ENCODE data around the gene SLC5A11.

SLC5A11 gene

GRCh38 chr16:24919536-24919935 lies 73.8 kb downstream of the SLC5A11 start:
- DNase-seq (ENCODE audit: low read depth in 2 of 2), result no peak

- DNase-seq (ENCODE audit: low read depth in 2 of 2), result no peak
Observed at GRCh38 chr16:24920568-24920967, 74.8 kb downstream of the SLC5A11 start.

- no peak for DNase-seq (ENCODE audit: low read depth in 2 of 2)
Observed at GRCh38 chr16:24921229-24921628, 75.5 kb downstream of the SLC5A11 start.

- DNase-seq (ENCODE audit: low read depth in 2 of 2), result no peak
Observed at GRCh38 chr16:24925163-24925562, 79.4 kb downstream of the SLC5A11 start.

GRCh38 chr16:24929409-24929808 lies 83.6 kb downstream of the SLC5A11 start:
- no peak for DNase-seq (ENCODE audit: low read depth in 2 of 2)

GRCh38 chr16:24930440-24930839 lies 84.7 kb downstream of the SLC5A11 start:
- DNase-seq (ENCODE audit: low read depth in 2 of 2), result no peak

- no peak for DNase-seq (ENCODE audit: low read depth in 2 of 2)
Observed at GRCh38 chr16:24931091-24931490, 85.3 kb downstream of the SLC5A11 start.

- DNase-seq (ENCODE audit: low read depth in 2 of 2), result no peak
Observed at GRCh38 chr16:24935336-24935735, 89.6 kb downstream of the SLC5A11 start.

- no peak for DNase-seq (ENCODE audit: low read depth in 2 of 2)
Observed at GRCh38 chr16:24936151-24936550, 90.4 kb downstream of the SLC5A11 start.

- DNase-seq (ENCODE audit: low read depth in 2 of 2), result no peak
Observed at GRCh38 chr16:24939224-24939623, 93.5 kb downstream of the SLC5A11 start.

GRCh38 chr16:24939738-24940137 lies 94.0 kb downstream of the SLC5A11 start:
- no peak for DNase-seq (ENCODE audit: low read depth in 2 of 2)

- no peak for DNase-seq (ENCODE audit: low read depth in 2 of 2)
Observed at GRCh38 chr16:24943471-24943870, 97.7 kb downstream of the SLC5A11 start.

GRCh38 chr16:24944206-24944605 lies 98.4 kb downstream of the SLC5A11 start:
- DNase-seq (ENCODE audit: low read depth in 2 of 2), result no peak

- DNase-seq (ENCODE audit: low read depth in 2 of 2), result no peak
Observed at GRCh38 chr16:24946155-24946554, 100.4 kb downstream of the SLC5A11 start.

- no peak for DNase-seq (ENCODE audit: low read depth in 2 of 2)
Observed at GRCh38 chr16:24950275-24950674, 104.5 kb downstream of the SLC5A11 start.

GRCh38 chr16:24953306-24953705 lies 107.5 kb downstream of the SLC5A11 start:
- no peak for DNase-seq (ENCODE audit: low read depth in 2 of 2)

GRCh38 chr16:24953721-24954120 lies 108.0 kb downstream of the SLC5A11 start:
- DNase-seq (ENCODE audit: low read depth in 2 of 2), result no peak

- no peak for DNase-seq (ENCODE audit: low read depth in 2 of 2)
Observed at GRCh38 chr16:24954137-24954536, 108.4 kb downstream of the SLC5A11 start.

GRCh38 chr16:24955975-24956731 lies 110.4 kb downstream of the SLC5A11 start:
- no peak for DNase-seq (ENCODE audit: low read depth in 2 of 2)

GRCh38 chr16:24957887-24958286 lies 112.1 kb downstream of the SLC5A11 start:
- DNase-seq (ENCODE audit: low read depth in 2 of 2), result no peak
